Activated CD8-positive, alpha-beta memory T cell treated with anti-CD3 and anti-CD28 coated beads for 1 hour (primary cell): ENCODE data around the gene PRAMEF9.
"Not testable (repeated sequence)": the region's sequence is repeated elsewhere in the genome, so short reads cannot be mapped to it uniquely, and the experiment has no call there.

Source experiments
- DNase-seq, 2 donors: peaks; one replicate each; pipeline ENCODE4 v3.0.0-alpha.2; 2020; ENCODE audit warnings: low read depth in 1 of 2; ENCODE audit errors: extremely low read depth in 1 of 2

Gene PRAMEF9

DNA sequence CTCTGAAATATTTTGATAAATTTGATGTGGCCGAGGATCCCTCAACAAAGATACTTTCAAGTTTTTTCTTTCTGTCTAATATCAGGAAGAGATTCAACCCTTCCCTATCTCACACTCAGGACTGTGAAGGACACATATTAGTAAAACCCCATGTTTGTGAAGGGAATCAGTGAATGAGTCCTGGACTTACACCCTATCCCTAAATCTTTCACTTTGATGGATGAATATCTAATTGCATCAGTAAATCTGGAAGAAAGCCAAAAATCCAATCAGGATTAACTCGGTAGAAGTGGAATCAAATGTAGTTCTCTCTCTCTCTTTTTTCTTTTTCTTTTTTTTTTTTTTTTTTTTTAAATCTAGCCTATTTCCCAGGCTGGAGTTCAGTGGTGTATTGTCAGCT is at the start of gene PRAMEF9:
TSS of gene PRAMEF9 (plus strand) at position 301 of the 400 bp plus-strand sequence. CDS start 3,433 bp downstream, outside the sequence.
- DNase-seq, result not testable (repeated sequence)

DNA sequence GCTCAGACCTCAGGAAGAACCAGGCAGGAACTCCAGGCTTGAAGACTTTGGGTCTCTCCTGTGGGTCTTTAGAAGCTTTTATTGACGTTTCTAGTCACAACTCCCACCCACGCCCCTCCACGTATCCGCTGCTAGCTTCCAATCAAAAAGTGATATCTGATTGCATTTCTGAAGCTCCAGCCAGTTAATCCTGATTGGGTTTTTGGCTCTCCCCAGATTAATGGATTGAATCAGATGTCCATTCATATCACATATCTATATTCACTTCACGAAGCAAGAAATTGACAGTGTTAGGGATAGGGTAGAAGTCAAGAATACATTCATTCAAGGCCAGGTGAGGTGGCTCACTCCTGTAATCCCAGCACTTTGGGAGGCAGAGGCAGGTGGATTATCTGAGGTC is 15.7 kb upstream of the PRAMEF9 start, which contains the start of gene PRAMEF26:
TSS of gene PRAMEF26 (minus strand) at position 101 of the 400 bp plus-strand sequence. CDS start 2,914 bp downstream, outside the sequence.
- DNase-seq, result not testable (repeated sequence)

DNA sequence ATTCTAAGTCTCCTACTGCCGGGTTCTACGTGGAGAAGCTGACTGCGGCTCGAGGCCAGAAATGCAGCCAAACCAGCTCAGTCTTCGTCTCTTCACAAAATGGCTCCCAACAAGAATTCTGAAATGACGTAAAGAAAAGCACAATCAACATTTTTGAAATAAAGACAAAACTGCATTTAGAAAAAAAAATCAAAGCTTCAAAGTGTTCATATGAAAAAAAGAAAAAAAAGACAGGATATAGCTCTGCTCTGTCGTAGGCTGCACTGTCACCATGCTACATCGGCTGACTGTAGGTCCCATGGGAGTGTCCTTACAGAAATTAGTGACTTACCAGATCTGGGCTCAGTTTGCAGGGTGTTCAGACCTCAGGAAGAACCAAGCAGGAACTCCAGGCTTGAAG is 6.1 kb upstream of the PRAMEF9 start, which contains the start of gene HNRNPCL4:
TSS of gene HNRNPCL4 (minus strand) at position 101 of the 400 bp plus-strand sequence. CDS start 164 bp downstream, outside the sequence.
- DNase-seq, result not testable (repeated sequence)

DNA sequence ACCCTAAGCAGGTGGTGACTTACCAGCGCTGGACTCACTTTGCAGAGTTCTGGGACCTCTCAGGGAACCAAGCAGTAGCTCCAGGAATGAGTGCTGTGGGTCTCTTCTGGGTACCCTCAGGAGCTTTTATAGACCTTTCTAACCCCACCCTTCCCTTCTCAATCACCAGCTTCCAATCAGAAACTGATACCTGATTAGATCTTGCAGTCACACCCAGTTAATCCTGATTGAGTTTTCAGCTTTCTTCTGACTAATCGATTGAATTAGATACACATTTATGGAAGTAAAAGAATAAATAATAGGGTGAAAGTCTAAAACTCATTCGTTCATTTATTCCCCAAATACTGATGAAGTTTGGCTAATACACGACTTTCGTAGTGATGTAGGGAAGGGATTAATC is 29.7 kb downstream of the PRAMEF9 start, which contains the start of gene PRAMEF13:
TSS of gene PRAMEF13 (minus strand) at position 101 of the 400 bp plus-strand sequence. CDS start 1,820 bp downstream, outside the sequence.
- not testable (repeated sequence) for DNase-seq

DNA sequence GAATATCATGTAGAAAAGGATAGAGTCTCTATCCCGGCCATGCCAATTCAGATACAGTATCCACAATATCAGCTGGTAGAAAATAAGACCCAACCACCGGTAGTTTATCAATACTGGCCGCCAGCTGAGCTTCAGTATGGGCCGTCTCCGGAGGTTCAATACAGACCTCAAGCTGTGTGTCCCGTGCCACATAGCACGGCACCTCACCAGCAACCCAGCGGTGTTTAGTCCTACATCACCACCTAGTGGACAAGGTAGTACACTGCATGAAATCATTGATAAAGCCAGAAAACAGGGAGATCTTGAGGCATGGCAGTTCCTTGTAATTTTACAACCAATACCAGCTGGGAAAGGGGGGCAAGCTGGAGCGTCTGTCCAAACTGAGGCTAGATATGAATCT is 37.1 kb downstream of the PRAMEF9 start:
- DNase-seq, result not testable (repeated sequence)

DNA sequence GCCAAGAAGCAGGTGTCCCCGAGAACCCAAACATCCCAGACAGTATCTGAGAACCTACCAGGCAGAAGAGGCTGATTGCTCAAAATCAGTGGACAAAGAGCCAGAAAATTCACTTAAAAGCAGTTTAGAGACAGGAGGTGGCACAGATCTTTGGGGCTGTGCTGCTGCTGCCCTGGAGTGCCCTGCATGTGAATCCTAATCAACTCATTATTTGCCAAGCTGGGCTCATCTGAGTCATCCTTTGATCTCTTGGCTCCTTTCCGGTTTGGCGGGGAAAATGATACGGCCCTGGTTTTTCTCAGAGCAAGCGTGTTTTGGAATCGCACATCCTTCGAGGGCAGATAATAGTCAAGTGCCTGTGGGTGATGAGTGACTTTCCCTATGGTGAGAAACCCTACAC is 45.0 kb downstream of the PRAMEF9 start:
- not testable (repeated sequence) for DNase-seq

DNA sequence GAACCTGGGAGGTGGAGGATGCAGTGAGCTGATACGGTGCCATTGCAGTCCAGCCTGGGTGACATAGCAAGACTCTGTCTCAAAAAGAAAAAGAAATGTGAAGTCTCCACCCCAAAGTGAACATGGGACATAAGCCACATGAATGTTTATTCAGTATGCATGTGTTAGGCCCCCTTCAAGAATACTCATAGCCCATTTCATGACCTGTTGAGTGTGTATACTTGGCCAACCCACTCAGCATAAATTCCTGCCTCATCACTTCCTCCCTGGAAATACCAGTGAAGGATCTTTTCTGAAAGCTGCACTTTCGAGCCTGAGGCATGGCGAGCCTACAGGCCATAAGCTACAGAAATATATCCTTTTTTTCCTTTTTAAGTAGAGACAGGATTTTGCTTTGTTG is 47.6 kb downstream of the PRAMEF9 start:
- not testable (repeated sequence) for DNase-seq

DNA sequence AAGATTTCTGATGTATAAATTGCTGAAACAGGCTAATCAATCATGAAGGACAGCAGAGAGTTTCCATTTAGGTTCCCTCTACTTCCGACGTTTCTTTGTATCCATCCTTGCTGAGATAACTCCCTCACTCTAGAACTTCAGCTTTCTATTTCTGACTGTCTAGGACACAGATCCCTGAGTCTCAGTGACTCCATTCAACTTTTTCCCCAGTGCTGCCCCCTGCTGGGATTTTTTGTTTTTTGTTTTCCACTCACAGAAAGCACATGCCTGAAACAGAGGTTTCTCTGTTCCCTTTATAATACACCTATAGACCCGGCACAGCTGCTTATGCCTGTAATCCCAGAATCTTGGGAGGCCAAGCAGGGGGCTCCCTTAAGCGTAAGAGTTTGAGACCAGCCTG is 51.1 kb downstream of the PRAMEF9 start:
- not testable (repeated sequence) for DNase-seq

DNA sequence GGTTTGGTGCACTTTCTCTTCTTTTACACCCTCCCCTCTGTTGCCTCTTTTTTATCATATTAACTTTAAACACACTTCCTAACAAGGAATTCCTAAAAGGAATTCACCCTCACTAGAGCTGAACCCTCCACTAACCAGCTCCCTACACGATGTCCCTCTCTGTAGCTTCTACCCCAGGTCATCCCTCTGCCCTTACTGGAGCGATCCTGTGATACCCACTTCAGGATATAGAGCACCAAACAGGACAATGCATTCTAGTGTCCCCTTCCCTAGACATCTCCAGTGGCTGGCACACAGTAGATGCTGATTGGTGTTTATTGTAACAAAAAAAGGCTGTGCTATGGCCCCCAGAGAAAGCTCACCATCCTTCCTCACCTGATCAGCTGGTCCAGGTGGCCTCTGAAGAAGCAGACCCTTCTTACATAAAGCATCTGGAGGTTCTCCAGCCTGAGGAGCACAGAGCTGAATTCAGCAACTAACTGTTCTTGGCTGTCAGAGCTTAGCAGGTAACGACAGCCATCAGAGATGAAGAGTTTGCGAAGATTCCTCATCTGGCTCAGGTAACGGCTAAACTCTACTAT is 52.9 kb downstream of the PRAMEF9 start:
- no peak for DNase-seq

DNA sequence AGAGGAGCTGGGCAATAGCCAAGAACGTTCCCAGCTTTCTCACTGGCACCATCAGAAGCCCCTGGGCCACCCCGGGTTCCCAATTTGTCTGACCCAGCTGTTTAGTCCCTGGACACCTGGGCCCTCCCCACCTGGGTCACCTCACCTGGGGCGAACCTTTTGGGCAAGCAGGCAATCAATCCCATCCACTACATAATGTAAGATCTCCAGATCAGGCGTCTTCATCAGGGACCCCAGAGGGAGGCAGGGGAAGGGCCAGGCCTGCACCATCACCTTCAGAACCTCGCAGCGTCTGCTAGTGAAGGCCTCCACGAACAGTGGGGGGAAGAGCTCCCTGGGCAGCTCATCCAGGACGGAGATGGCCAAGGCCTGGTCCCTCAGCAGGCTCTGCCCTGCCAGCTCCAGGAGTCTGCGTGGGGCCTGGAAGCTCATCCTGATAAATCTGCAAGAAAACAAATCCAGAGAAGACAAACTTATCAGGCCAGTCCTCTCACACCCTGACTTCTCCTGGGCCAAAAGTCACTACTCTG is 54.1 kb downstream of the PRAMEF9 start, which contains the start of gene PRAMEF18:
TSS of gene PRAMEF18 (minus strand) at position 480 of the 530 bp plus-strand sequence. CDS start at position 432, 48 bp downstream.
- not testable (repeated sequence) for DNase-seq

DNA sequence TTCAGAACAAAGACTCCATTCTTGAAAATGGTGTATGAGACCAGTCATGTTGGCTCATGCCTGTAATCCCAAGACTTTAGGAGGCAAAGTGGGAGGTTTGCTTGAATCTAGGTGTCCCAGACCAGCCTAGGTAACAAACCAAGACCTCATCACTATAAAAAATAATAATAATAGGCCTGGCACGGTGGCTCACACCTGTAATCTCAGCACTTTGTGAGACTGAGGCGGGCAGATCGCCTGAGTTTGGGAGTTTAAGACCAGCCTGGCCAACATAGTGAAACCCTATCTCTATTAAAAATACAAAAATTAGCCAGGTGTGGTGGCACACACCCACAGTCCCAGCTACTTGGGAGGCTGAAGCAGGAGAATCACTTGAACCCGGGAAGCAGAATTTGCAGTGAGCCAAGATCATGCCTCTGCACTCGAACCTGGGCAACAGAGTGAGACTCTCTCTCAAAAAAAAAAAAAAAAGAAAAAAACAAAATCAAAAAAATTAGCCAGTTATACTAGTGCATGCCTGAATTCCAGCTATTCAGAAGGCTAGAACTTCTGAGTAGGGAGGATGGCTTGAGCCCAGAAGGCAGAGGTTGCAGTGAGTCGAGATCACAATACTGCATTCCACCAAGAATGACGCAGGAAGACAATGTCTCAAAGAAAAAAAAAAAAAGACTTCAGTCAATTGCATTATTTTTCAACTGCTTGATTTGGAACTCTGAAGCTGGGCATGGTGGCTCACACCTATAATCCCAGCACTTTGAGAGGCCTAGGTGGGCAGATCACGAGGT is 55.8 kb downstream of the PRAMEF9 start:
- DNase-seq, result not testable (repeated sequence)

DNA sequence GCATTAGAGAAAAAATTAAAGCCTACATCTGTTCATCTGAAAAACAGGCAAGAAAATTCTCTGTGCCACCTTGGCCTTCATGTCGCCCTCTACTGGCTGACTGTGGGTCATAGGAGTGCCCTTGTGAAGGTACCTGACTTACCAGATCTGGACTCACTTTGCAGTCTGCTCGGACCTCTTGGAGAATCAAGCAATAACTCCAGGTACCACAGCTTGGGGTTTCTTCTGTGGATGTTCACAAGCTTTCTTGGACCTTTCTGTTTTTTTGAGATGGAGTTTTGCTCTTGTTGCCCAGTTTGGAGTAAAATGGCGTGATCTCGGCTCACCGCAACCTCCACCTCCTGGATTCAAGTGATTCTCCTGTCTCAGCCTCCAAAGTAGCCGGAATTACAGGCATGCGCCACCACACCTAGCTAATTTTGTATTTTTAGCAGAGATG is 56.7 kb downstream of the PRAMEF9 start:
- DNase-seq, result peak in 1 of 2 donors; percentile 17
